SK-N-MC (cell line): Measurements from ENCODE around the gene GAL3ST1.
A peak's percentile ranks its signal among the peaks of the same experiment; 100 is the strongest.
"Not testable (repeated sequence)": the region's sequence is repeated elsewhere in the genome, so short reads cannot be mapped to it uniquely, and the experiment has no call there.

Source experiments
- DNase-seq: peaks from one replicate; pipeline ENCODE4 v3.0.0-alpha.2; 2011; ENCODE audit warnings: low read depth, low spot score
- H3K27ac ChIP-seq: fragments of 200-600 bp; sonication (generic); 2 replicates; pipeline ENCODE4 v1.5.1; 2016; ENCODE audit warnings: mixed run types
- H3K36me3 ChIP-seq: fragments of 200-600 bp; sonication (generic); 2 replicates; pipeline ENCODE4 v1.6.1; 2017; ENCODE audit warnings: antibody characterized with exemption, low read length, mixed read lengths; ENCODE audit not compliant: insufficient read depth
- H3K4me3 ChIP-seq: fragments of 200-600 bp; sonication (generic); 2 replicates; pipeline ENCODE4 v1.5.1; 2016
- H3K9ac ChIP-seq: fragments of 200-600 bp; sonication (generic); 2 replicates; pipeline ENCODE4 v1.8.0; 2017; ENCODE audit warnings: mixed run types, mixed read lengths; ENCODE audit not compliant: insufficient read length
- H3K9me3 ChIP-seq: fragments of 200-600 bp; sonication (generic); 2 replicates; pipeline ENCODE4 v1.6.1; 2017; ENCODE audit warnings: low read depth, mild to moderate bottlenecking, antibody characterized with exemption, low read length, moderate library complexity, mixed read lengths
- EZH2 ChIP-seq: fragments of 200-600 bp; sonication (generic); IDR thresholded peaks from one replicate; pipeline ENCODE4 v1.6.1; 2017; ENCODE audit warnings: antibody characterized with exemption
- FOXP2 ChIP-seq: optimal IDR thresholded peaks from 2 replicates; pipeline ENCODE3; 2011; ENCODE audit warnings: mild to moderate bottlenecking, moderate library complexity; ENCODE audit not compliant: insufficient read depth; ENCODE audit errors: extremely low read length, control extremely low read depth
- POLR2AphosphoS5 ChIP-seq: IDR thresholded peaks from 2 replicates; pipeline ENCODE4 v1.6.1; 2012; ENCODE audit warnings: mild to moderate bottlenecking, low read depth, low read length, borderline replicate concordance

Gene GAL3ST1

DNA sequence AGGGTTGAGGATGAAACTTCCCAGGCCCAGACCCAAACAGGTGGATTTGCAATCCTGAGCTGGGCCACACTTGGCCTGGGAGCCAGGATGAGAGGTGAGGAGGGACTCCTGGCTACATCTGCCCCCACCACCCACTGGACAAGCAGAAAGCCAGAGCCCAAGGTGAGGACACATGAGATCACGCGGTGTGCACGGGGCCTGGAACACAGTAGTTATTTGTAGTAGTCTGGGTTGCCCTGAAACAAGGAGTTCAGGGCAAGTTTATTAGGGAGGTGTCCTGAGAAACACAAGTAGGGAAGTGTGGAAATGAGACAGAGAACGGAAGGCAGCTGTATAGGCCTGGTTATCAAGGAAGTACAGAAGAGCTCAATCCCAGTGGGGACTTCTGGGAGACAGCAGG is 27.3 kb downstream of the GAL3ST1 start:
- H3K9ac ChIP-seq: no peak overlapping the region
- DNase-seq: no peak
- no peak overlapping the region for H3K4me3 ChIP-seq
- no peaks in the 10 kb centered on the region for H3K36me3 ChIP-seq
- no peaks in the 10 kb centered on the region for H3K9me3 ChIP-seq
- no peak overlapping the region for H3K27ac ChIP-seq
- TF ChIP-seq POLR2AphosphoS5 (no peak), FOXP2 (no peak), EZH2 (no peak)

DNA sequence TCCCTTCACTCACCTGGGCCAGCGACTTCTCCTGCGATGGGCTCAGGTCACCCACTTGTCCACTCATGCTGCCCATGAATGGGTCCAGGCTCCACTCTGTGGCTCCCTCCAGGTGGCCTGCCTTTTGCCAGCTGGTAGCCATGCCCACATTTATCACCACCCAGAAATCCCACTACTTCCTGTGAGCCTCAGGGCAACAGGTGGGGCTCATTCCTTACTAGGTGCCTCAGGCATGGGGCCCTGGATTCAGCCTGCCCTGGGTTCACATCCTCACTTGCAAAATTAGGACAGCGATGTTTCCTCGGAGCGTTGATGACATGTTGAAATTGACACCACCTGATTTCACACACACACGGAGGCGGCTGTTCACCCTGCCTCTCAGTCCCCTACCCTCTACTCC is 27.8 kb downstream of the GAL3ST1 start, which contains the start of gene SEC14L6:
Gene SEC14L6, minus strand, starts transcription at position 126 of the 400 bp plus-strand sequence. Its CDS starts 59 bp downstream, at position 67.
- H3K4me3 ChIP-seq: no peak within 1 kb of the TSS
- no peak within 1 kb of the TSS for H3K9ac ChIP-seq
- no peak within 1 kb of the TSS for H3K27ac ChIP-seq
- DNase-seq: no peak
- TF ChIP-seq POLR2AphosphoS5 (no peak), FOXP2 (no peak), EZH2 (no peak)
- no peaks in the 10 kb centered on the region for H3K9me3 ChIP-seq
- H3K36me3 ChIP-seq: no peaks in the 10 kb centered on the region

DNA sequence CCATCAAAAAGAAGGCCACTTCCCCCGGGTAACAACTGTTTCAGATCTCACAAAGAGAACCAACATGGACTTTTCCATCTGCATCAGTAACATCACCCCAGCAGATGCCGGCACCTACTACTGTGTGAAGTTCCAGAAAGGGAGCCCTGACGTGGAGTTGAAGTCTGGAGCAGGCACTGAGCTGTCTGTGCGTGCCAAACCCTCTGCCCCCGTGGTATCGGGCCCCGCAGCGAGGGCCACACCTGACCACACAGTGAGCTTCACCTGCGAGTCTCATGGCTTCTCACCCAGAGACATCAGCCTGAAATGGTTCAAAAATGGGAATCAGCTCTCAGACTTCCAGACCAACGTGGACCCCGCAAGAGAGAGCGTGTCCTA is 31.7 kb downstream of the GAL3ST1 start:
- no peak for DNase-seq
- H3K4me3 ChIP-seq: no peak overlapping the region
- TF ChIP-seq EZH2: no peak
- TF ChIP-seq FOXP2: no peak
- TF ChIP-seq POLR2AphosphoS5: no peak
- H3K36me3 ChIP-seq: no peaks in the 10 kb centered on the region
- no peak overlapping the region for H3K9ac ChIP-seq
- no peak overlapping the region for H3K27ac ChIP-seq
- H3K9me3 ChIP-seq: no peaks in the 10 kb centered on the region

DNA sequence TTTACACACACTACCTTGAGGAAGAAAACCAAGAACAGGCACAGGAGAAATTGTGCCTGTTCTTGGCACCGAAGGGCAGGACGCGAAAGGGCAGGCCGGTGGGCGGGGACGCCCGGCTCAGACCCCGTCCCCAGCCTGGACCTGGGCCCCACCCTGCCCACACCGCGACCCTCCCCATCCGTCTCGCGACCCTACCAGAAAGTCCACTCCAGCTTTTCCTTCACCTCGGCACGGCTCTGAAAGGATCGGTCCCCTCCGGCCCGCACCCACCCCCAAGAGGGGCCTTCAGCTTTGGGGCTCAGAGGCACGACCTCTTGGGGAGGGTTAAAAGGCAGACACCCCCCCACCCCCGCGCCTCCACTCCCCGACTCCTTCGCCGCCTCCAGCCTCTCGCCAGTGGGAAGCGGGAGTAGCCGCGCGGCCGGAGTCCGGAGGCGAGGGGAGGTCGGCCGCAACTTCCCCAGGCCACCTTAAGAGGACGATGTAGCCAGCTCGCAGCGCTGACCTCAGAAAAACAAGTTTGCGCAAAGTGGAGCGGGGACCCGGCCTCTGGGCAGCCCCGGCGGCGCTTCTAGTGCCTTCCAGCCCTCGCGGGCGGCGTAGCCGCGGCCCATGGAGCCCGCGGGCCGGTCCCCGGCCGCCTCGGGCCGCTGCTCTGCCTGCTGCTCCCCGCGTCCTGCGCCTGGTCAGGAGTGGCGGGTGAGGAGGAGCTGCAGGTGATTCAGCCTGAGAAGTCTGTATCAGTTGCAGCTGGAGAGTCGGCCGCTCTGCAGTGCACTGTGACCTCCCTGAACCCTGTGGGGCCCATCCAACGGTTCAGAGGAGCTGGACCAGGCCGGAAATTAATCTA is 32.3 kb downstream of the GAL3ST1 start:
- Histone ChIP-seq H3K9ac (no peak overlapping the region), H3K27ac (no peak overlapping the region), H3K9me3 (no peaks in the 10 kb centered on the region), H3K36me3 (no peaks in the 10 kb centered on the region), H3K4me3 (no peak overlapping the region)
- TF ChIP-seq FOXP2 (no peak), EZH2 (peak; percentile 68), POLR2AphosphoS5 (no peak)
- no peak for DNase-seq

DNA sequence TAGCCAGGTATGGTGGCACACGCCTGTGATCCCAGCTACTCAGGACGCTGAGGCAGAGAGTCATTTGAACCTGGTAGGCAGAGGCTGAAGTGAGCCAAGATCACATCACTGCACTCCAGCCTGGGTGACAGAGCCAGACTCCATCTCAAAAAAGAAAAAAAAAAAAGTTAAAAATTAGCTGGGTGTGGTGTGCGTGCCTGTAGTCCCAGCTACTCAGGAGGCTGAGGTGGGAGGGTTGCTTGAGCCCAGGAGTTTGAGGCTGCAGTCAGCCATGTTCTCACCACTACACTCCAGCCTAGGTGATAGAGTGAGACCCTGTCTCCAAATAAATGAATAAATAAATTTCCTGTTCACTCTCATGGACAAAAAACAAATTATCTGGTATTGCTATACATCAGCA is 33.0 kb downstream of the GAL3ST1 start:
- H3K4me3 ChIP-seq, H3K27ac ChIP-seq, DNase-seq, H3K9me3 ChIP-seq, H3K36me3 ChIP-seq, H3K9ac ChIP-seq: not testable (repeated sequence)

DNA sequence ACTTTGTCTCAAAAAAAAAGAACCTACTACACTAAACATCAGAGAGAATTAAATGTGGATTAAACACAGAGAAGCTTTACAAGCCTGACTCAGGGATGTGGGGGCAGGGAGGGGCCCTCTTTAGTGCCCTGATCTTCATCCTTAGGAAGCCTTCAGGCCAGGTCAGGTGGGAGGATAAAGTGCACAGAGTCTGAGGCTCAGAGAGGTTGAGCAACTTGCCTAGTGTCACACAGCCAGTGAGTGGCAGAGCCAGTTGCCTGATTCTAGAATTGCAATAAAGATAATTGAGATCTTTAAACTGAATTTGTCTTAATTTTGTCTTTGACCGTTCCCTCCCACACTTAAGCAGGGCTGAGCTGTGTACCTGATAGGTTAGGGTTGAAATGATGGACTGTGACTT is 35.1 kb downstream of the GAL3ST1 start:
- H3K4me3 ChIP-seq: no peak overlapping the region
- H3K36me3 ChIP-seq: no peaks in the 10 kb centered on the region
- H3K9ac ChIP-seq: no peak overlapping the region
- no peak for TF ChIP-seq EZH2
- TF ChIP-seq FOXP2: no peak
- TF ChIP-seq POLR2AphosphoS5: no peak
- no peak for DNase-seq
- no peak overlapping the region for H3K27ac ChIP-seq
- no peaks in the 10 kb centered on the region for H3K9me3 ChIP-seq

DNA sequence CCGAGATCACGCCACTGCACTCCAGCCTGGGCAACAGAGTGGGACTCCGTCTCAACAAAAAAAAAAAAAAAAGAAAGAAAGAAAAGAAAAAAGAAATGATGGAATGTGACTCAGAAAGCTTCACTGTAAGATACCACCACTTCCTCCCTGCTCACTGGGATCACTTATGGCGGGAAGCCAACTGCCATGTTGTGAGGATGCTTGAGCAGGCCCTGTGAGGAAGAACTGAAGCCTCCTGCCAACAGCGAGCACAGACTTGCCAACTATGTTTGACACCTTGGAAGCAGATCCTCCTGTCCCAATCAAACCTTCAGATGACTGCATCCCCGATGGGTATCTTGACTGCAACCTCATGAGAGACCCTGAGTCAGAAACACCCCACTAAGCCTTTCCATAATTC is 36.2 kb downstream of the GAL3ST1 start:
- Histone ChIP-seq H3K36me3 (no peaks in the 10 kb centered on the region), H3K4me3 (no peak overlapping the region), H3K9me3 (no peaks in the 10 kb centered on the region), H3K9ac (no peak overlapping the region), H3K27ac (no peak overlapping the region)
- TF ChIP-seq EZH2 (no peak), FOXP2 (no peak)
- no peak for DNase-seq

DNA sequence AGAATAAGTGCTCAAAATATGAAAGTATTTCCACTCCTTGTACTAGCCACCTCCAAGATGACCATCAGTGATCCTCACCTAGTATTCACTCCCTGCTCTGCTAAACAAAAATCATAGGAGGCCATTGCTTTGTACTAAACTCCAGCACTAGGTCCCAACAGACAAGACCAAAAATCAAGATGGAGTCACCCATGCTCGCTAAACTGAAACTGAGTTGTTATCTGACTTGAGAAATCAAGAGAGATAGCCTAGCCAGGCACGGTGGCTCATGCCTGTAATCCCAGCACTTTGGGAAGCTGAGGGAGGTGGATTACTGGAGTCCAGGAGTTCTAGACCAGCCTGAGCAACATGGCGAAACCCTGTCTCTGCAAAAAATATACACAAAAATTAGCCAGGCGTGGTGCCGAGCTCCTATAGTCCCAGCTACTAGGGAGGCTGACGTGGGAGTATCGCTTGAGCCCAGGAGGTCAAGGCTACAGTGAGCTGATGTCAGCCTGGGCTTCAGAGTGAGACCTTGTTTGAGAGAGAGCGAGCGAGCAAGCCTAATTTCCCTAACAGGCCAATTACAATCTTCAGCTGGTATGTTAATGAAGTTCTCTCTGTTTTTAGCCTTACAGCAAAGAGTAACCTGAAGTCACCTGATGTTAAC is 37.3 kb downstream of the GAL3ST1 start:
- Histone ChIP-seq H3K9ac (no peak overlapping the region), H3K9me3 (no peaks in the 10 kb centered on the region), H3K4me3 (no peak overlapping the region), H3K36me3 (no peaks in the 10 kb centered on the region), H3K27ac (no peak overlapping the region)
- no peak for DNase-seq
- TF ChIP-seq POLR2AphosphoS5 (no peak), FOXP2 (no peak), EZH2 (no peak)

DNA sequence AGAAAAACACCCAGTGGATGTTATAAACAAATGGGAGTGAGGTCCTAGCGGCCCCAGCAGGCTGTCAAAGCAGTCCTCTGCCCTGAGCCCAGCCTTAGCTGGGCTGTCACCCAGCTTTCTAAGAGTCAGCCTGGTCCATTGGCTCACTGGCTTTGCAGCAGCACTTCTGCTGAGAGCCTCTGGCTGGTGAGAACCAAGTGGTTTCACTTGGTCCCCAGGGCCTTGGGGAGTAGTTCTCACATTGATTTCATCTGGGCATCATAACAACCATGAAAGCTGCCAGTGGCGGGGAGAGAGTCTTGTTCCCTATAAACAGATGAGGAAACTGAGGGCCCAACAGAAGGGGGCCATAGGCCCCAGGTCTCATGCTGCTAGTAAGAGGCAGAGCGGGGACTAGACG is 39.3 kb downstream of the GAL3ST1 start:
- Histone ChIP-seq H3K27ac (no peak overlapping the region), H3K4me3 (no peak overlapping the region), H3K9me3 (no peaks in the 10 kb centered on the region), H3K9ac (no peak overlapping the region), H3K36me3 (no peaks in the 10 kb centered on the region)
- no peak for DNase-seq
- TF ChIP-seq EZH2: no peak
- no peak for TF ChIP-seq FOXP2
- TF ChIP-seq POLR2AphosphoS5: no peak
